ENCODE measurements around the gene RAI2.

Gene RAI2

DNA sequence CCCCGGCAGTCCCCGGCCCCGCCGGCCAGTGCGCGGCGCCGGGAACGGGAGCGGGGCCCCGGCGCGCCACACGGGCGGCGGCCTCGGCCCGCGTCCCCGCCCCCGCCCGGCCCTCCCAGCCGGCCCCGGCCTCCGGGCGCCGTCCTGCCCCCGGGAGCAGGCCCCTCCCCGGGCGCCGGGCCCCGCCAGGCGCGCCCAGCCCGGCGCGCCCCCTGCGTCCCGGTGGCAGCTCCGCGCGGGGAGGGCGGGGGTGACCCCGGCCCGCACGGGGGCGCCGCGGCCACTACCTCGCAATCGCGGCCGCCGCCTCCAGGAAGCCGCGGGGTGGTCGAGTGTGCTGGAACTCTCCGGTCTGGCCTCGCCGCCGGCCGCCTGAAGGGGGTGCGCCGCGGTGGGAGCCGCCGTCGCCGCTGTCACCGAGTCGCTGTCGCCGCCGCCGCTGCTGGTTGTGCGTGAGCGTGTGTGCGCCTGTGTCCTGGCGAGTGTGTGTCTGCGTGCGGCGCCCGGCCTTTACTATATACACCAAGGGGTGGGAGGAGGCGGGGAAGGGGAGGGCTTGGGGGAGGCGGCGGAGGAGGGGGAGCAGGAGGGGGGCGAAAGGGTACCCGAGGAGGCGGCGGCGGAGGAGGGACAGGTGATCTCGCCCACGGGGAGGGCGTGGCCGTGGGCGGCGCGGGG is at the start of gene RAI2:
Gene RAI2 (minus strand): TSS at position 488 of the 678 bp plus-strand sequence. CDS start 59,288 bp downstream, outside the sequence.
- peak in 6 of 10 donors; percentile 15 to 90 (median 48) for DNase-seq
- intact Hi-C loops (cut with DNase I), result no loop called here

DNA sequence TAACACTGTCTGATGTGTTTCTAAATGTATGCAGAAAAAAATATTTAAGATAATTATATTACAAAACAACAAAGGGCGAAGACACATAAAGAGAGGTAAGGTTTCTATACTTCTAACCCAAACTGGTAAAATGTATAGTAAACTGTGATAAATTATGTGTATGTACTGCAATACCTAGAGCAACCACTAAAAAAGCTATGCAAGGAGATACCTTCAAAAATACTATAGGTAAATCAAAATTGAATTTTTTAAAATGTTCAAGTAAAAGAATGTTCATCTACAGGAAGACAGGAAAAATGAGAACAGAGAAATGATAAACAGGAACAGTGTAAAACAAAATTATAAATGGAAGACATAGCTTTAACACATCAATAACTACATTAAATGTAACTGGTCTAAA is 27.3 kb upstream of the RAI2 start:
- intact Hi-C loops (cut with DNase I), result no loop called here
- DNase-seq, result no peak

GRCh38 chrX:17882680-17883079 is 21.6 kb upstream of the RAI2 start:
- intact Hi-C loops (cut with DNase I), result no loop called here
- no peak for DNase-seq

- intact Hi-C loops (cut with DNase I), result no loop called here
- DNase-seq, result no peak
Measured at GRCh38 chrX:17878028-17878670, 17.1 kb upstream of the RAI2 start.

GRCh38 chrX:17876135-17876534 is 15.0 kb upstream of the RAI2 start:
- intact Hi-C loops (cut with DNase I), result no loop called here
- DNase-seq, result no peak

- DNase-seq, result no peak
- intact Hi-C loops (cut with DNase I), result no loop called here
Measured at GRCh38 chrX:17869580-17869979, 8.5 kb upstream of the RAI2 start.

DNA sequence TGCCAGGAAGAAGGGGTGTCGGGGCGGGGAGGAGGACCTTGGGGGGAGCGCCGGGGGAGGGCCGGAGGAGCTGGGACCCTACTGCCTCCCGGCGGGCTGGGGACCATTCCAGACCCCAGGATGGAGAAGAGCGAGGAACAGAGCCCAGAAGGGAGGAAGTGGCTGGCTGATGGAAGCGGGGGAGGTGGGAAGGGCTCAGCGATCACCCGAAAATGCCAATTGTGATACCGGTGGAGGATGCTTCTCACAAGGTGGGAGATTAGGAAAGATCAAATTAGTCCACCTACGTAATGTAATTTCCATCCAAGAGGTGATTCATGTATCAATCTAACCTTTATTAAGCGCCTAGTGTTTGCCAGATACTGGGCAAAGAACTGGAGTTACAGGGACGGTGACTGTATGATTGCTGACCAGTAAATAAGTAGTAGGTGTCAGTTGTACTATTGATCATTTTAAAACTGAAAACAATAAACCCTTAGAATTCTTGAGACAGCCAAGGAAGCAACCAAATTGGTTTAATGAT is 452 bp upstream of the RAI2 start:
- intact Hi-C loops (cut with DNase I), result no loop called here

GRCh38 chrX:17860179-17860780 is 818 bp downstream of the RAI2 start:
- DNase-seq, result peak in 4 of 10 donors; percentile 8 to 84 (median 76)

More for the DNA sequence above, 452 bp upstream of the RAI2 start:
- no peak for DNase-seq

DNA sequence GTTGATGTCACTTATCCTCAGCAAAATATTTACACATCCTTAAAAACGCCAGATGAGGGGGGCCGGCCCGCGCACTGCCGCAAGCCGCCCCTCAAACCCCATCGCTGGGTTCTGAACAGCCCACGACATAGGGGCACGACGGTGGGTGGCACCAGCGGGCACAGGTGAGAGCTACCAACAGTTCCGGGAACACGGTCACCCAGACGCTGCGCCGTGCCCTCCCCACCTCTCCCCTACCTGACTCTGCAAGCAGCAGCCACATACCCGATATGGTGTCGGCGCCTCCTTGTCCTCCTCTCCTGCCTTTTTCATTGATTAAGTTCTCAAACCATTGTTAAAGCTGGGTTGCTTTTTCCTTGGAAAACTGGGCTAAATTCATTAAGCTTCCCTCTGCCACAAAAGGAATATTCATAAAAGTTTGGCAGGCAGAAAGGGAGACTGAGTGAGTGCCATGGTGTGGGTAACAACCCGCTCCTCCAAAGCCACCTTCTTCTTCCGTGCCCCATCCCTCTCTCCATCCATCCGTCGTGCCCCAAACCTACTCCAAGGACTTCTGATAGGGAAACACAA is 1.4 kb downstream of the RAI2 start:
- intact Hi-C loops (cut with DNase I), result no loop called here
- peak in 2 of 10 donors; percentile 81 to 86 for DNase-seq

More at GRCh38 chrX:17860179-17860780, 818 bp downstream of the RAI2 start:
- intact Hi-C loops (cut with DNase I), result no loop called here

DNA sequence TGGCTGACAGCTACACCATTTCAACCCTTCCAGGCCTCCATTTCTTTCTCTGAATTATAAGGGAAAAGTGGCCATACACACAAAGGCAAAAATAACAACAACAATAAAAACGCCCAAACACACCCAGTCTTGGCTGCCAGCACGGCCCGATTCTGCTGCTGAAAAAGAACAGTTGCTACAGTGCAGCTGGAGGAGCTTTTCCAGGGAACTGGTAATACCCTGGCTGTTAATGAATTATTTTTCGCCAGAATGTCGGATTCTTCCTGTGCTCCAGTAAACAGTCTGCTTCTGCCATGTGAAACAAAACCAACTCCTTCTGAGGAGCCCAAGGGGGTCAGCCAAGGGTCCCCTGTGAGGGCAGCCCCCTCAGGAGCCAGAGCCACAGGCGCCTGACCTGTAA is 6.6 kb downstream of the RAI2 start:
- intact Hi-C loops (cut with DNase I), result no loop called here

DNA sequence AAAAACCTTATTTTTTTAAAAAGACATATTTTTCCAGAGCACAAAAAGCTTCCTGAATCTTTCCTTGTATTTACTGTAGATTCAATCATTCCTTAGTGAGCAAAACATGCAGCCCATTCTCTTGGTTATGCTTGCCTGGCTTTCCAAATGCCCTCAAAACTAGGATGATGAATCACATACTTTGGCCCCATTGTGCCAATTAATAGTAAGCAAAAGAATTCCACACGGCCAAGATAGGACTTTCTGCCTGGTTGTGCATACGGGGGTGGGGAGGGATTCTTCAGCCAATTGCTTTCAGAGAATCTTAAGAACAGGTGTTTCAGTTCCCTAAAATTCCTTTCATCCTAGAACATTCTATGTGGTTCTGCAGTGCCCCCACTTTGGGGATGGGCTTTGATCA is 7.0 kb downstream of the RAI2 start:
- intact Hi-C loops (cut with DNase I), result no loop called here
- DNase-seq, result no peak

More for the DNA sequence above, 6.6 kb downstream of the RAI2 start:
- DNase-seq, result peak in 3 of 10 donors; percentile 8 to 85 (median 81)

GRCh38 chrX:17851874-17852273 is 9.2 kb downstream of the RAI2 start:
- intact Hi-C loops (cut with DNase I), result no loop called here
- no peak for DNase-seq

DNA sequence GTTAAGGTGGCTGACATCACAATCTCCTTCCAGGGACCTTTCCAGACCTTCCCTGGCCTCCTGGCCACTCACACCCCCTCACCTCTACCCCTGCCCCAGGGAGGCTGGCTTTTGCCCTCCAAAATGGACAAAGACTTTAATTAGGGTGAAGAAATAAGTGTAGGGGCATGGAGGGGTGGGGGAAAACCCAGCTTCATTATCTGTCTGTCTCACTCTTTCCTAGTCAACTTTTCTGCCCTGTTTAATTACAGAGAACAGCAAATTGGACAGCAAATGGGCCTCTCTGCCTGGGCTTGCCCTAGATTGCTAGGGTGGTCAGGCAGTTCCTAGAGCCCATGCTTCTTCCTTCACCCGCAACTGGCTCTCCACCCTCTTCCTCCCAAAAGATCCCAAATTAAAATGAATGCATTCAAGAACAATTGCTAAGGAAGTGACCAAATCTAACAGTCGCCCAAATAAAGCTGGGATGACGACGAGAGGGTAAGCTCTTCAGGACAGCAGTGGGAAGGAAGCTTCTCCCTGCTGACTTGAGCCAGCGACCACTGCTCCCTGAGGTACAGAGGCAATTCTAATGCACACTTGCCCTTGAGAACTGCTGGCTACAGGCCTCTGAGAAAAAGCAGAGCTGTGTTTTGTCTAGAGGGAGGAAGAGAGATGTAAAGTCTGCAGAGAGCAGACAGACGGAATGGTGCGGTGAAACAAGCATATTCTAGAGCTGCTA is 12.4 kb downstream of the RAI2 start:
- no peak for DNase-seq
- intact Hi-C loops (cut with DNase I), result no loop called here

DNA sequence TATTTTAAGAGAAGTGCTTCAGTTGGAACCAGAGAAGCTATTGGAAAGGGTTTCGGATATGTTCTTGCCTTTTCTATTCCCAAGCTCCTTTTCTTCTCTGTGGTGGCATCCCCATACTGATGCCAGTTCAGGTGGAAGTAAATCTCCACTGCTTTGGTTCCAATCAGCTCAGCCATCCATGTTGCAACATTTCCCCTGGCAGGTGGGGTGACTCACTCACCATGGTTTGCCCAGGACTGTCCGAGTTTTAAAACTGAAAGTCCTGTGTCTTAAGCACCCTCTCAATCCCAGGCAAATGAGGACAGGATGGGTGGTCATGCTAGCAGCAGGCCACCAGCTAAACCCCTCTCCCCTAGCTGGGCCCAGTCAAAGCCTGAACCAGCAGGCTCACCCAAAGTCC is 15.1 kb downstream of the RAI2 start:
- no peak for DNase-seq
- intact Hi-C loops (cut with DNase I), result no loop called here

DNA sequence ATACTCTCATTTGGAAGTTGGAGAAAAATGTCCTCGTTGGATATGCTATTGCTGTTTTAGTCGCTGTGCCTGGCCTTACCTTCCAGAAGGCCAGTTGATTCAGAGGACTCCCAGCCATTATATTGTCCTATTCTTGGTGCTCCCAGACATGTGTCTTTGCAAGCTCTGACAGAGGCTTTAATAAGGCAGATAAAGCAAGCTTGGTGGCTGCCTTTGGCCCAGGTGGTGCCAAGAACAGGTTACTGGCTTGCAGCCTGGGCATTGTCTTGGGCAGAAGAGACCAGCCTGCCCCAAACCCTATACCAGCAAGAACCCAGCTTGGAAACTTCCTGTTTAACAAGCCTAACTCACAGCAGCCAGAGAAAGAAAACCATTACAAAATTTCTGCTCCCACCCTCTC is 16.9 kb downstream of the RAI2 start:
- intact Hi-C loops (cut with DNase I), result no loop called here
- no peak for DNase-seq

- intact Hi-C loops (cut with DNase I), result no loop called here
- DNase-seq, result no peak
Measured at GRCh38 chrX:17842769-17843525, 18.2 kb downstream of the RAI2 start.

- intact Hi-C loops (cut with DNase I), result no loop called here
- no peak for DNase-seq
Measured at GRCh38 chrX:17839269-17839668, 21.8 kb downstream of the RAI2 start.

DNA sequence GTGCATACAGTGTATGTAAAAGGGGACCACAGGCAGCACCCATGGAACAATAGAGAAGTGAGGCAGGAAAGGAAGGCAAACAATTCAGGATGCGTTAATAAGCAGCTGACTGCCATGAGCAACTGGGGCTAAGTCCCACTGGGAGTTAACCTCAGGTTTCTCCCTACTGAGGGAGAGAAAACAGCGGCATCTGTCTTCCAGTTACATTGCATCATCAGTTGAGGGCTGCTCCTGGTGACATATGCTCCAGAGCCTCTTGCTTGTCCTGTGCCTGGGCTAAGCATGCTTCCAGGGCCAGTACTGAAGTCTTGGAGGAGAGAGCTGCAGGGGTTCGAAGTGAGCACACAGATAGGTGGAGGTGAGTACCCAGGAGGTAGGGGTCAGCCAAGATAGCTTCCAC is 24.3 kb downstream of the RAI2 start:
- intact Hi-C loops (cut with DNase I), result no loop called here
- no peak for DNase-seq

- DNase-seq, result no peak
Measured at GRCh38 chrX:17833954-17834353, 27.1 kb downstream of the RAI2 start.

GRCh38 chrX:17831255-17831654 is 29.8 kb downstream of the RAI2 start:
- DNase-seq, result no peak
- intact Hi-C loops (cut with DNase I), result no loop called here

More at GRCh38 chrX:17833954-17834353, 27.1 kb downstream of the RAI2 start:
- intact Hi-C loops (cut with DNase I), result no loop called here
